Superior temporal gyrus (tissue), 1 donor: ENCODE measurements around the gene NPIPB9.
"Not testable (repeated sequence)": the region's sequence is repeated elsewhere in the genome, so short reads cannot be mapped to it uniquely, and the experiment has no call there.

Source experiments
- DNase-seq: peaks from one replicate; pipeline ENCODE4 v3.0.0-alpha.2; 2016; ENCODE audit errors: extremely low spot score

Gene NPIPB9

DNA sequence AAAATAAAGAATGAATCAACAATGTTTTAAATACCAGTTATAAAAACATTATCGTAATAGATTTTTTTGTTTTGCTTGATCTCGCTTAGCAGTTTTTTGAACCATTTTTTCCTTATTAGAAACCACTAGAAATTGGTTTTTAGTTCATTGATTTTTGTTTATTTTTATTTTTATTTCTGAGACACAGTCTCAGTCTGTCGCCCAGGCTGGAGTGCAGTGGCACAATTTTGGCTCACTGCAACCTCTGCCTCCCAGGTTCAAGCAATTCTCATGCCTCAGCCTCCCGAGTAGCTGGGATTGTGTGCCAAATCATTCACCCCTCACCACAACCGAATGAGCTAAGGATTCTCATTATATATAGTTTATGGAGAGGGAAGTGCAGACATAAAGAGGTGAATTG, at the start of gene NPIPB9:
NPIPB9 (plus strand) TSS at position 301 of the 400 bp plus-strand sequence.
- not testable (repeated sequence) for DNase-seq

DNA sequence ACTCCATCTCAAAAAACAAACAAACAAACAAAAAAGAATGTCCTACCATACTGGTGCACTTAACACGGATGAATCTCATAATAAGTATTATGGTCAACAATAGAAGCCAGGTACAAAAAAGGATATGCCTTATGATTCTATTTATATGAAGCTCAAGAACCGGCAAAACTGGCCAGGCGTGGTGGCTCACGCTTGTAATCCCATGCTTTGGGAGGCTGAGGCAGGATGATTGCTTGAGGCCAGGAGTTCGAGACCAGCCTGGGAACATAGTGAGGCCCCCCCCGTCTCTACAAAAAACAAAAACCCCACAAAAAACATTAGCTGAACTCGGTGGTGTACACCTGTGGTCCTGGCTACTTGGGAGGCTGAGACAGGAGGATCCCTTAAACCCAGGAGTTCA, 47.3 kb upstream of the NPIPB9 start:
- not testable (repeated sequence) for DNase-seq

DNA sequence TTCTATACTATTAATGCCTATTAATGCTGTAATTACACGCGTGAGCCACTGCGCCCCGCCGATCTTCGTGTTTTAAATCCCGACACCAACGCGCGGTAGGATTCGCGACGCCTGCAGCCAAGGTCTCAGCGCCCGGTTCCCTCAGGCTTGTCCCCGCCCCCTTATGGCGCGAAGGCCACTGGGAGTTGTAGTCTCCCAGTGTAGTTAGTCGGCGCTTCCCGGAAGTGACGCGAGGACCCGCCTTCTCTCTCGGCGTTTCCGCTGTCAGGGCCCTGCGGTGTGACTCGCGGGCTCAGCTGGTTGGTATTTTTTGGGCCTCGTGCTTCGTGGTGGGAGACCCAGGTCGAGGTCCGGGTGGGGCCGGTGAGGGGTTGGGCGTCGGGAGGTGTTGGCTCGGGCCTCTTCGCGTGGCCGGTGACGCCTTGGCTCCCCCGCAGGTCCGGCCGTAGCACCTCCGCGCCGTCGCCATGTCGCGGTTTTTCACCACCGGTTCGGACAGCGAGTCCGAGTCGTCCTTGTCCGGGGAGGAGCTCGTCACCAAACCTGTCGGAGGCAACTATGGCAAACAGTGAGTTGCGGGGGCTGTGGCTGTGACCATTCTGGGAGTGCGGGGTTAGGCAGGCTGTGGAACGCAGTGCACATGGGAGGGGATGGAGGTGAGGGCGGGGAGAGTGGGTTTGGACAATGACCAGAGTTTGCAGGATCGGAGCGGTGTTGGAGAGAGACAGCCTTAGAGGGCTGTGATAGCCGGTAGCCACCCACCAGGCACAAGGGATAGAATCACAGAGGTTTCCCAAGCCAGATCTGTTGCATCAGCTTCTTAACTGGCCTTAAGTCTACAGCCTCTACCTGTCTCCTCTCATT, 40.1 kb upstream of the NPIPB9 start, which contains the start of gene EIF3C:
EIF3C (plus strand) TSS at position 245 of the 864 bp plus-strand sequence; CDS start at position 468, 223 bp downstream.
- DNase-seq: not testable (repeated sequence)

DNA sequence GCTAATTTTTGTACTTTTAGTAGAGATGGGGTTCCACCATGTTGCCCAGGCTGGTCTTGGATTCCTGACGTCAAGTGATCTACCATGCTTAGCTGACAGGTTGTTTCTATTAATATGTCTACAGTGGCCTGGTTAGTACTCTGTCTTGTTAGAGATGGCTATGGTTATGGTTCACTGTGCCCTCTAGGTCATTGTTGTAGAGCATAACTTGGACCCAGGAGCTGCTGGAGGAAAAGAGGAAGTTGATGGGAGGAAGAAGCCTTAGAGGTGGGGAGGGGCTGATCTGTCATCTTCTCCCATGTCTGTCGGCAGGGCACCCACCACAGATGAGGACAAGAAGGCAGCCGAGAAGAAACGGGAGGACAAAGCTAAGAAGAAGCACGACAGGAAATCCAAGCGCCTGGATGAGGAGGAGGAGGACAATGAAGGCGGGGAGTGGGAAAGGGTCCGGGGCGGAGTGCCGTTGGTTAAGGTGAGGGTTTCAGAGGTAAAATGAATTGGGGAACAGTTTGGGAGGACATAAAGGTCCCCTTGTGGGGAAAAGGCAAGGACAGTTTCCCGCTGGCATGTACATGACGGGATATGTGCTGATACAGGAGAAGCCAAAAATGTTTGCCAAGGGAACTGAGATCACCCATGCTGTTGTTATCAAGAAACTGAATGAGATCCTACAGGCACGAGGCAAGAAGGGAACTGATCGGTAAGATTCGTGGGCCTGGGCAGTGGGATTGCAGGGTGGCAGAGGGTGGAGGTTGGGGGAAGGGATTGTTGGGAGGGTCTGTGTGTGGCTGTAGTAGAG, 28.5 kb upstream of the NPIPB9 start:
- not testable (repeated sequence) for DNase-seq

DNA sequence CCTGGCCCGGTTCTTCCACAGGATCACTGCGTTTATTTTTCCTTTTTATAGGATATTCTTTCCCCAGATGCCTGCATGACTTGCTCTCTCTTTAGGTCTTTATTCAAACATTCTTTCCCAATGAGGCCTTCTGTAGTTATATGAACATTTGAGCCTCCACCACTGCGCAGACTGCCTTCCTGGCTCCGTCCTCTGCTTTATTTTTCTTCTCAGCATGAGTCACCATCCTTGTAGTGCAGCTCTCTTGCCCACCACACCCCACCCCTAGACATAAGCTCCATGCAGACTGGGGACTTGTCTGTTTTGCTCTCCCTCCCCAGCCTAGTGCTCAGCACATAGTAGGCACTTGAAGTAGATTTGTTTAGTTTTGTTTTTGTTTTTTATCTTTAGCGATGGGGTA, 20.3 kb upstream of the NPIPB9 start:
- not testable (repeated sequence) for DNase-seq

DNA sequence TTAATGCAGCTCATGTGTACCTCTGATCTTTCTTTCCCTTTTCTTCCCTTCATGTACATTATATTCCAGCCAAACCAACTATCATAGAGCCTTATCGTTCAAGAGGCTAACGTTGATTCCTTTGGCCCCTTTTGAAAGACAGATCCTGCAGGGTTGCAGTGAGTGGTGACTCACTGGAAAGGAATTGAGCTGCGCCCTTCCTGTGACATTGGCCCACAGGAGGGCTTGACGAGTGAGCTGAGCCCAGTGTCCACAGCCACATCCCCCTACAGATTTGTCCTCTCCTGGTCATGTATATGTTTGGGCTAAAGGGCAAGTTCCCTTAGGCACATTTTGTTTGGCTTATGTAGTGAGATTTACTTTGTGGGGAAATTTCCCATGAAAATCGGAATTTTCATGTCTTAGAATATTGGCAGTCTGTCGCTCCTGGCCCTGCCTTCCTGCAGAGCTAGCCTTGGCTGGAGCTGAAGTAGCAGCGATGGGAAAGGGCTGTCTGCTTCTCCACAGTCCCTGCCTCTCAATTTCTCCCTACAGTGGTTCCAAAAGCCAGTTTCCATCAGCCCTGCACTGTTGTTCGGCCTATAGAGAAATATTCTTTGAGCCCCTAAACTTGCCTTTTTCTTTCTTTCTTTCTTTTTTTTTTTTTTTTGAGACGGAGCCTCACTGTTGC, 19.0 kb upstream of the NPIPB9 start:
- not testable (repeated sequence) for DNase-seq

DNA sequence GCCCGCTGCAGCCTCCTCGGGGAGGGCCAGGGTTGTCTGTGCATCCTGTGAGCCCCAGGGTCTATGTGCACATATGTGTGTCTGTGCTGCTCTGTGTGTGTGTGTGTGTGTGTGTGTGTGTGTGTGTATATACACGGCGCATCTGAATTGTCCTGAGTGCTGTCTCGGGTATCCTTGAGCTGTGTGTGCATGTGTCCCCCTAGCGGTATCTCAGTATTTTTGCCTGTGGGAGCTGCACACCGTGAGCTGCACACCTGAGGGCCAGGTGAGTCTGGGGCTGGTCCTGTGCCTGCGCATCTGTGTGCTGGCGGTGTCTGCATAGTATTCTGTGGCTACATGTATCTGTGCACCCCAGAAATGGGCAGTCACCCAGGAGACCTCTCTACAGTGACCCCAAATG, 11.8 kb upstream of the NPIPB9 start:
- DNase-seq: not testable (repeated sequence)

DNA sequence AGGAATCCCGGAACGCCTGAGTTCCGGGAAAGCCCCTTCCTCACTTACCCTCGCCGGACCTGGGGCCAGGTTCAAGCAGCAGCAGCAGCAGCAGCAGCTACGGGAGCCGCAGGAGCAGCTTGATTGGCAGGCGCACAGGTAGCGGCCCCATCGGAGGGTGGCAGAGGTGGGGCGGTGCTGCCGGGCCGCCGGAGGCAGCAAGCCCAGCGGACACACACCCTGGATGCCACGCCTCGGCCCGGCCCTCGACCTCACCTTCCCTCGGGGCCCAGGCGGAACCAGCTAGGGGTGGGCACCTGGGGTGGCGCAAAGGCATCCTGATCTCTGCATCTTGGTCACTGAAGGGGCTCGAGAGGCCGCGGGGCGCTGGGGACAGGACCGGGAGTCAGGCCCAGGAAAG, 11.0 kb upstream of the NPIPB9 start:
- not testable (repeated sequence) for DNase-seq

DNA sequence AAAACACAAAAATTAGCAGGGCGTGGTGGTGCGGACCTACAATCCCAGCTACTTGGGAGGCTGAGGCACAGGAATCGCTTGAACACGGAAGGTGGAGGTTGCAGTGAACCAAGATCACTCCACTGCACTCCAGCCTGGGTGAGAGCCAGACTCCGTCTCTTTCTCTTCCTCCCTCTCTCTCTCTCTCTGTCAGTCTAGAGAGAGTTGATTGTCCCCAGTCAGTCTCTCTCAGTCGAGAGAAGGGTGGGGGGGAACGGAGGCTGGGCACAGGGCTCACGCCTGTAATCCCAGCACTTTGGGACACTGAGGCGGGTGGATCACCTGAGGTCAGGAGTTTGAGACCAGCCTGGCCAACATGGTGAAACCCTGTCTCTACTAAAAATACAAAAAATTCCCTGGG, 10.3 kb upstream of the NPIPB9 start:
- not testable (repeated sequence) for DNase-seq

DNA sequence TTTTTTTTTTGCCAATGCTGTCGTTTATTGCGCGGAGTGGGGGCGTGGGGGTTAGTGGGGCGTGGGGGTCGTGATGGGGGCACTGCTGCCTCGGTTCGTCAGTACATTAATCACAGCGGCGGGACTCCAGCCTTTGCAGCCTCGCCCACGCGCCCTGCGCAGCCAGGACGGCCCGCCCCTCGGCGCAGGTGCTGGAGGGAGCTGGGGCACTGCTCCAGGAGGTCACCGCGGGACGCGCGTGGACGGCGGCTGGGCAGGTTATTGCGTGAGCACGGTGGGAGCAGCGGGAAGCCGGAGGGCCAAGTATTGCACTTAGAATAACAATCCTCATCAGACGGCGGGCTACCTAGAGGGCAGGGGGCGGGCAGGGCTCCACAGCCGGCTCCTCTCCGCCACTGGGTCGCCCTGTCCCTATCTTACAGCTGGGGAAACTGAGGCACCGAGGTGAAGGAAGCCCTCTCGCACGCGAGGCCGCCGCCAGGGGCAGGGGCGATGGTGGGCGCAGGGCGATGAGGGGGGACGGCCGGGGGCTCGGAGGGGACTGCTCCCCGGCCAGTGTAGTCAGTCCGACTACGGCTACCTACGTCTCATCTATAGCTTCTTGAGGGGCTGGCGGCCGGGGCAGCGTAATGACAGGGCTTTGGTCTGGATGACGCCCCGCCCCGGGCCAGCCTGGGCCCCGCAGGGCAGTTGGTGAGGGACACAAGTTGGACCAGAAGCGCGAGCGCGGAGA, 4.8 kb upstream of the NPIPB9 start:
- DNase-seq: not testable (repeated sequence)

DNA sequence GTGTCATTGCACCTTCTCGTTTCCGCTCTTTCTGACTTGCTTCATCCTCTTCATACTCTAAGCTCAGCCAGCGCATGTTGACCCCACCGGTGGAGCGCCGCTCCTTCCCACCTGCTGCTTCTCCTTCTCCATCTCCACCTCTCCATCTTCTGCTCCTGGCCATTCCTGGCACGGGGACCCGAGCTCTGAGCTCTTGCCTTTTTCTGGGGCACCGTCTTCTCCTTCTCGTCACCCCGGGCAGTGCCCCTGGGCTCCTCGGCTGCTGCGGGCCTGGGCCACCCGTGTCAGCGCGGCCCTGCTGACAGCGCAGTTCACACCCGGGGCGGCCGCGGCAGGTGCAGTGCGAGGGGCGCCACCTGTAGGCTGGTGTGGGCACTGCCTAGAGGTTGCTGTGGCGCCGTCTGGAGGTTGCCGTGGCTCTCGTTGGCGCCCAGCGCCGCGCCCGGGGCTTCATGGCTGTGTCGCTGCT, 1.6 kb upstream of the NPIPB9 start:
- not testable (repeated sequence) for DNase-seq

DNA sequence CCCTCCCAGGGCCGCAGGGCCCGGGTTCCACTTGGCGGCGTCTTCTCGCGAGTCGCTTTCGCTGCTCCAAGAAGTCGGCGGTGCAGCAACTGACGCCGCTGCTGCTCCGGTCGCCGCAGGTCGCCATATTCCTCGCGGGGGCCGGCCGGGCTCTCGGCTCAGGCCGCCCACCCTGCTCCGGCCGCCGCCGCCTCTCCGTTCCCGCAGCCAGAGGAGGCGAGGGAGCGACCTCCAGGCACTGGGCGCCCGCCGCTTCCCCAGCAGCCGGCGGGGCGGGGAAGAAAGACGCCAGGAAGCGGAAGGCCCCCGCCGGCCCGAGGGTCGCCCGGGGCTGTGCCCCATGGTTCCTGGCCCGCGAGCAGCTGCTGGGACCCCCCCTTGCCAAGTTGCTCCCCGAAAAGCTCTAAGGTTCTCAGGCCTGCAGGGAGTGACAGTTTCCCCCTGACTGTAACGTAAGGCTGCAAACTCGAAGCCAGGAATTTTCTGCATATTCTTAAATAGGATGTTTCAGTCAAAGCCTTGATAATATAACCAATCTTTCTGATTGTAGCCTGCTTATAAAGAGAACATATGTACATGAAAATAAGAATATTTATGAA, 1.0 kb upstream of the NPIPB9 start:
- DNase-seq: not testable (repeated sequence)

DNA sequence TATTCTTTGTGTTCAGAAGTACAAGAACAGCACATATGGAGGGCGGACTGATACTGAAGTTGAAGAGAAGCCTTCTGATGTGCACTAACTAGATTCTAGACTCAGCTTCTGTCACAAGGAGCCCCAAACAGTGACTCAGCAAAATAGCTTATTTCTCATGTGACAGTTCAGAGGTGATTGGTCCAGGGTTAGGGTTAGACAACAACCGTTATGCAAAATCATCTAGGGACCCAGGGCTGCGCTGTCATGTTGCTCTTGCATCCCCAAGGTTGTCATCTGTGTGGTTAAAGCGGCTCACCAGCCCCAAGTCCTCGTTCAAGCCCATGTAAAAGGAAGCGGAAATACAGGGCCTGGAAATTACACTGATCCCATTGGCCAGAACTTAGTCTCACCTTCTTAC, 30.1 kb downstream of the NPIPB9 start:
- DNase-seq: not testable (repeated sequence)

DNA sequence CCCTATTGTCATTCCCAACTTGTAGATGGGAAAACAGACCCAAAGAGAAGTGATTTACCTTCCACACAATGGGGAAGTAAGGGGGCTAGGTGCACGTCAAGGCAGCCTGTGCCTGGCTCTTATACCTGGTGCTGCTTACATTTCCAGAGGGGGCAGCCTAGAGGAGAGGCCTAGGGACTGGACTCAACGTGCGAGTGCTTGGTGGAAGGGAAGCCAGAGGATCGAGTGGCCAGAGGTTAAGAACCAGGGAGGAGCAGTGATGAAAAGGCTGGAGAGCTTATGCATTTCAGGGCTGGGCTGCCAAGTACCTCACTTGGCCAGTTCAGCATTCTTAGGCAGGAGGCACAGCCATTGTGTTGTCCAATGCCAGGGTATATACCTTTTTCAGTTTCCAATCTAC, 30.8 kb downstream of the NPIPB9 start:
- not testable (repeated sequence) for DNase-seq

DNA sequence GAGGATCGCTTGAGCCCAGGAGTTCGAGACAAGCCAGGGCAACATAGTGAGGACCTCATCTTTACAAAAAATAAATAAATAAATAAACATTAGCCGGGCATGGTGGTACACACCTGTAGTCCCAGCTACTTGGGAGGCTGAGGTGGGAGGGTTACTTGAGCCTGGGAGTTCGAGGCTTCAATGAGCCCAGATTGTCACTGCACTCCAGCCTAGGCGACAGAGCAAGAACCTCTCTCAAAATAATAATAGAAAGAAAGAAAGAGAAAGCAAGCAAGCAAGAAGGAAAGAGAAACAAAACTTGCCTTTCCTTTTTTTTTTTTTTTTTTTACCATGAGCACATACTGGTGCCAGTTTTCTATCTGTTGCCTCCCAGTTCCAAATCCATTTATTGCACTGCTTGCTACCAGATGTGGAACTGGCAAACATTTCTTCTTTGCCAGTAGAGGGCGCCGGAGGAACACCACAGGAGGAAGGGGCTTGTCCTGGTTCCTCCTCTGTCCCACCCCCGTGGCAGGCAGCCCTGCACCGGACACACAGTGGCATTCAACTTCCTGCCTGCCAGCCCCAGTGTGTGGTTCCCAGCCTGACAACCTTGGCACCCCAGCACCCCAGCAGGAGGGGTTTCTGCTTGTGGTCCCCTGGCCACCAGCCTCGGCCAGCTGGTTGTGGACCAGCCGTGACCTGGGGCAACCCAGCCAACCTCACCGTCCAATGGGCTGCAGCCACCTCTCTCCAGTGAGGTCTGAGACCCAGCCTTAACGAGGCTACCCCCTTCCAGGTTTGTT, 50.8 kb downstream of the NPIPB9 start:
- not testable (repeated sequence) for DNase-seq

DNA sequence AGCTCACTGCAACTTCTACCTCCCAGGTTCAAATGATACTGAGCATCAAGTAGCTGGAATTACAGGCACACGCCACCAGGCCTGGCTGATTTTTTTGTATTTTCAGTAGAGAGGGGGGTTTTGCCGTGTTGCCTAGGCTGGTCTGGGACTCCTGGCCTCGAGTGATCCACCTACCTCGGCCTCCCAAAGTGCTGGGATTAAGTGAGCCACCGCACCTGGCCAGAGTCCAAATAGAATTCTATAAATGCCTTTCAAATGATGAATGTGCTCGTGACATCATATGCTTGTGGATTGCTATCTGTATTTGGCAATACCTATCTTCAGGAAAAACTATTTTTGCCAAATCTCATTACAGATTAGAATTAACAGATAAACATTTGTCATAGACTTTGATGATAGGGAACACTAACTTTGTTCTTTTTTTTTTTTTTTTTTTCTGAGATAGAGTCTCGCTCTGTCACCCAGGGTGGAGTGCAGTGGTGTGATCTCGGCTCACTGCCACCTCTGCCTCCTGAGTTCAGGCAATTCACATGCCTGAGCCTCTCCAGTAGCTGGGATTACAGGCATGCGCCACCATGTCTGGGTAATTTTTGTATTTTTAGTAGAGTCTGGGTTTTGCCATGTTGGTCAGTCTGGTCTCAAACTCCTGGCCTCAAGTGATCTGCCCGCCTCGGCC, 56.0 kb downstream of the NPIPB9 start:
- not testable (repeated sequence) for DNase-seq

DNA sequence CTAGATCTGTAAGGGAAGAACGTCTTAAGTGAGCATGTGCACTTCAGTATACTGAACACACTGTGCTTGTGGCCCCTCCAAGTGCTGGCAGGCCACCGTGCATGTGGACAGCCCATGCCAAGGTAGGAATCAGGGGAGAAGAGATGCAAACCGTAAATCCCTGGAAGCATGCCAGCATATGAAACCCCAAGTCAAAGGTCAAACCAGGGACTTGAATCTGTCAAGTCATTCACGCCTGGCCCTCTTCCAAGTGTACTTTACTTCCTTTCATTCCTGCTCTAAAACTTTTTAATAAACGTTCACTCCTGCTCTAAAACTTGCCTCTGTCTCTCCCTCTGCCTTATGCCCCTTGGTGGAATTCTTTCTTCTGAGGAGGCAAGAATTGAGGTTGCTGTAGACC, 68.4 kb downstream of the NPIPB9 start:
- no peak for DNase-seq

DNA sequence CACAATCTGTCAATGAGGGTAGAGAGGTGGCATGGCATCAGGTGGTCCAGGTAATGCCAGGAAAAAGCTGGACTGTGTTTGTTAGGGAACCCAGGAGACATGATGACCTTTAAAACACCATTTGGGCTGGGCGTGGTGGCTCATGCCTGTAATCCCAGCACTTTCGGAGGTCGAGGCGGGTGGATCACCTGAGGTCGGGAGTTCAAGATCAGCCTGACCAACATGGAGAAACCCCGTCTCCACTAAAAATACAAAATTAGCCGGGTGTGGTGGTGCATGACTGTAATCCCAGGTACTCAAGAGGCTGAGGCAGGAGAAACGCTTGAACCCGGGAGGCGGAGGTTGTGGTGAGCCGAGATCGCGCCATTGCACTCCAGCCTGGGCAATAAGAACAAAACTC, 69.0 kb downstream of the NPIPB9 start:
- not testable (repeated sequence) for DNase-seq

DNA sequence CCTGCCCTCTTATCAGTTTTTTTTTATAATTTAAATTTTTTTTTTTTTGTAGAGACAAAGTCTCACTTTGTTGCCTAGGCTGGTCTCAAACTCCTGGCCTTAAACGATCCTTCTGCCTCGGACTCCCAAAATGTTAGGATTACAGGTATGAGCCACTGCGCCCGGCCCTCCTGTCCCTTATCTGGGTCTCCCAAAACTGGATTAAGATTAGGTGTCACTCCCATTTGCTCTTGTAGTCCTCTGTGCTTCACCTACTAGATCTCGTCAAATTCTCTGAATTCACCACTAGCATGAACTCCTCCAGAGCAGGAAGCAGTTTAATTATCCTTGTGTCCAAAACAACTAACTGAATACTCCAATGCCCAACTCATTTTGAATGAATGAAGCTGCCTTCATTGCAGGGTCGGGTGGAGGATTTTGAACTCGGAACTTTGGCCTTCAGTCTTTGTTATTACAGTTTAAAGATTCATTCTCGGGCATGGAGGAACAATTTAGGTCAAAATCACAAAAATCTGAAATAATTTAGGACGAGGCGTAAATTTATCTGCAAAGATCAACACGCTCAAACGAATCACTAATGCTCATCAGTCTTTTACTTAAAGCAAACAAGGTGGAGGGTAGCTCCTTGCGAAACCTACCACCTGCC, 70.4 kb downstream of the NPIPB9 start:
- peak; percentile 17 for DNase-seq
